Neural cell (in vitro differentiated cells): ENCODE results near the gene MCM9.

Experiments used
- CTCF ChIP-seq: fragments of 450-650 bp; IDR thresholded peaks from 2 replicates; pipeline ENCODE4 v1.5.1; 2014; ENCODE audit warnings: antibody characterized with exemption, mild to moderate bottlenecking, moderate library complexity; ENCODE audit not compliant: poor library complexity, severe bottlenecking
- EP300 ChIP-seq: fragments of 450-650 bp; conservative IDR thresholded peaks from 2 replicates; pipeline ENCODE4 v1.6.1; 2014; ENCODE audit warnings: antibody characterized with exemption, mild to moderate bottlenecking, moderate library complexity; ENCODE audit not compliant: poor library complexity, severe bottlenecking
- EZH2 ChIP-seq: fragments of 200-600, 300-800 bp; shearing (Covaris generic), sonication (generic); IDR thresholded peaks from 2 replicates; pipeline ENCODE4 v1.6.1; 2014; ENCODE audit warnings: antibody characterized with exemption, low read length, borderline replicate concordance, mild to moderate bottlenecking; ENCODE audit not compliant: insufficient read depth, poor library complexity, severe bottlenecking
- MXI1 ChIP-seq: fragments of 450-650 bp; conservative IDR thresholded peaks from 2 replicates; pipeline ENCODE4 v1.6.1; 2014; ENCODE audit warnings: antibody characterized with exemption, mild to moderate bottlenecking; ENCODE audit not compliant: poor library complexity, severe bottlenecking
- POLR2AphosphoS5 ChIP-seq: IDR thresholded peaks from 2 replicates; pipeline ENCODE4 v1.6.1; 2012
- RAD21 ChIP-seq: fragments of 450-650 bp; conservative IDR thresholded peaks from 2 replicates; pipeline ENCODE4 v1.6.1; 2014; ENCODE audit warnings: antibody characterized with exemption, mild to moderate bottlenecking, moderate library complexity
- REST ChIP-seq: IDR thresholded peaks from 2 replicates; pipeline ENCODE4 v1.6.1; 2012; ENCODE audit warnings: borderline replicate concordance
- SMC3 ChIP-seq: fragments of 450-650 bp; conservative IDR thresholded peaks from 2 replicates; pipeline ENCODE4 v1.6.1; 2014; ENCODE audit warnings: antibody characterized with exemption, mild to moderate bottlenecking, moderate library complexity; ENCODE audit not compliant: poor library complexity
- TAF1 ChIP-seq: IDR thresholded peaks from 2 replicates; pipeline ENCODE4 v1.6.1; 2012; ENCODE audit warnings: low read depth

GRCh38 chr6:118780668-118781067 is 154.3 kb downstream of the MCM9 start:
- TF ChIP-seq POLR2AphosphoS5 (no peak), REST (no peak), CTCF (no peak), RAD21 (no peak), EP300 (no peak), TAF1 (no peak), EZH2 (no peak), SMC3 (no peak), MXI1 (no peak)
